MCF 10A (cell line): Measurements from ENCODE around the gene NPIPB6. TPM values are rescaled to one million over a fixed set of nuclear protein-coding genes. Genes with fewer than 3 reads are reported as not detected.
"Not testable (repeated sequence)": the region's sequence is repeated elsewhere in the genome, so short reads cannot be mapped to it uniquely, and the experiment has no call there.

Experiments
- Bru-seq: library from RNA; stranded (reverse); fragments of 400-500 nt; gene quantifications from one replicate; lab custom pipeline; 2021; lab: Mats Ljungman, UMichigan
- BruChase-seq, 2 experiments: library from RNA; stranded (reverse); fragments of 400-500 nt; gene quantifications; one replicate each; lab custom pipeline; 2021; lab: Mats Ljungman, UMichigan
- BruUV-seq: library from RNA; stranded (reverse); fragments of 400-500 nt; replicated peaks from 2 replicates; lab custom pipeline; 2021; lab: Mats Ljungman, UMichigan
- CTCF ChIA-PET: fragments of 300-600 bp; sonication (Branson Sonifier 250); formaldehyde crosslinking; extraction: SDS; loops from one replicate; lab custom pipeline; 2021; ENCODE audit warnings: antibody characterized with exemption, inconsistent platforms; lab: Yijun Ruan, JAX
- POLR2A ChIA-PET: fragments of 300-600, 350-650 bp; sonication (Branson Sonifier 250); formaldehyde crosslinking; extraction: SDS; loops from one replicate; lab custom pipeline; 2020; ENCODE audit warnings: antibody characterized with exemption, inconsistent platforms; lab: Yijun Ruan, JAX
- DNase-seq: peaks from one replicate; pipeline ENCODE4 v3.0.0-alpha.2; 2018; ENCODE audit not compliant: unreplicated experiment
- H3K27ac Mint-ChIP-seq: one replicate; pipeline ENCODE4 v1.8.0; 2022; ENCODE audit warnings: mild to moderate bottlenecking, low read depth, mixed read lengths; ENCODE audit not compliant: unreplicated experiment
- H3K27me3 Mint-ChIP-seq: one replicate; pipeline ENCODE4 v1.8.0; 2022; ENCODE audit warnings: mixed read lengths; ENCODE audit not compliant: insufficient read depth, unreplicated experiment
- H3K36me3 Mint-ChIP-seq: one replicate; pipeline ENCODE4 v1.8.0; 2022; ENCODE audit warnings: mild to moderate bottlenecking, moderate library complexity, mixed read lengths; ENCODE audit not compliant: insufficient read depth, unreplicated experiment
- H3K4me1 Mint-ChIP-seq: one replicate; pipeline ENCODE4 v1.8.0; 2022; ENCODE audit warnings: mixed read lengths; ENCODE audit not compliant: insufficient read depth, unreplicated experiment
- H3K4me3 Mint-ChIP-seq: one replicate; pipeline ENCODE4 v1.8.0; 2022; ENCODE audit warnings: mild to moderate bottlenecking, moderate library complexity, mixed read lengths; ENCODE audit not compliant: unreplicated experiment
- H3K9me3 Mint-ChIP-seq: one replicate; pipeline ENCODE4 v1.8.0; 2022; ENCODE audit warnings: mixed read lengths; ENCODE audit not compliant: unreplicated experiment
- intact Hi-C: fragments of 100-400 bp; cut with micrococcal nuclease; formaldehyde crosslinking; loops from 2 replicates; pipeline ENCODE4 v1.14.1; 2022
- long read RNA-seq: library from polyadenylated mRNA; stranded (forward); transcript quantifications from one replicate; pipeline ENCODE4 v2.0.0, GENCODE V29; 2022
- total RNA-seq: library from RNA; stranded (reverse); gene quantifications from 2 replicates; pipeline ENCODE4 v1.2.3, GENCODE V29; 2022

Gene NPIPB6
- total RNA-seq (1.6 and 2.1 TPM in 2 replicates), Bru-seq, nascent RNA (percentile 32 among the genes with signal in this experiment), BruChase-seq, experiment 1, labeled RNA remaining after a 6-hour chase (percentile 64 among the genes with signal in this experiment), BruChase-seq, experiment 2, labeled RNA remaining after a 2-hour chase (percentile 53 among the genes with signal in this experiment)
- long read RNA-seq: 0 reads

- H3K36me3 Mint-ChIP-seq, H3K9me3 Mint-ChIP-seq, POLR2A ChIA-PET, H3K27ac Mint-ChIP-seq, H3K4me1 Mint-ChIP-seq, H3K4me3 Mint-ChIP-seq, DNase-seq, CTCF ChIA-PET, BruUV-seq, intact Hi-C loops, H3K27me3 Mint-ChIP-seq: not testable (repeated sequence)
Observed at GRCh38 chr16:28363408-28363807, at the start of gene NPIPB6. Gene NPIPB6 (minus strand): TSS chr16:28363508. CDS start chr16:28362822, 686 bp downstream.

- POLR2A ChIA-PET, H3K27me3 Mint-ChIP-seq, H3K4me1 Mint-ChIP-seq, H3K27ac Mint-ChIP-seq, H3K36me3 Mint-ChIP-seq, CTCF ChIA-PET, H3K9me3 Mint-ChIP-seq, DNase-seq, intact Hi-C loops: not testable (repeated sequence)
- BruUV-seq: TSS peak; percentile 29
- peak within 1 kb of the TSS; percentile 63 for H3K4me3 Mint-ChIP-seq
Observed at GRCh38 chr16:28403220-28404072, 40.1 kb upstream of the NPIPB6 start, which contains the start of gene EIF3CL. Gene EIF3CL (minus strand): TSS chr16:28403841. CDS start chr16:28403618, 223 bp downstream.

- H3K4me3 Mint-ChIP-seq, H3K36me3 Mint-ChIP-seq, POLR2A ChIA-PET, BruUV-seq, H3K27ac Mint-ChIP-seq, intact Hi-C loops, H3K9me3 Mint-ChIP-seq, CTCF ChIA-PET, DNase-seq, H3K27me3 Mint-ChIP-seq, H3K4me1 Mint-ChIP-seq: not testable (repeated sequence)
Observed at GRCh38 chr16:28392054-28392453, 28.7 kb upstream of the NPIPB6 start.

DNA sequence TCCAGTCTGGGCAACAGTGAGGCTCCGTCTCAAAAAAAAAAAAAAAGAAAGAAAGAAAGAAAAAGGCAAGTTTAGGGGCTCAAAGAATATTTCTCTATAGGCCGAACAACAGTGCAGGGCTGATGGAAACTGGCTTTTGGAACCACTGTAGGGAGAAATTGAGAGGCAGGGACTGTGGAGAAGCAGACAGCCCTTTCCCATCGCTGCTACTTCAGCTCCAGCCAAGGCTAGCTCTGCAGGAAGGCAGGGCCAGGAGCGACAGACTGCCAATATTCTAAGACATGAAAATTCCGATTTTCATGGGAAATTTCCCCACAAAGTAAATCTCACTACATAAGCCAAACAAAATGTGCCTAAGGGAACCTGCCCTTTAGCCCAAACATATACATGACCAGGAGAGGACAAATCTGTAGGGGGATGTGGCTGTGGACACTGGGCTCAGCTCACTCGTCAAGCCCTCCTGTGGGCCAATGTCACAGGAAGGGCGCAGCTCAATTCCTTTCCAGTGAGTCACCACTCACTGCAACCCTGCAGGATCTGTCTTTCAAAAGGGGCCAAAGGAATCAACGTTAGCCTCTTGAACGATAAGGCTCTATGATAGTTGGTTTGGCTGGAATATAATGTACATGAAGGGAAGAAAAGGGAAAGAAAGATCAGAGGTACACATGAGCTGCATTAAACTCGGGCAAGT lies 19.0 kb upstream of the NPIPB6 start:
- H3K9me3 Mint-ChIP-seq, CTCF ChIA-PET, DNase-seq, H3K4me3 Mint-ChIP-seq, H3K27ac Mint-ChIP-seq, H3K36me3 Mint-ChIP-seq, POLR2A ChIA-PET, intact Hi-C loops, H3K4me1 Mint-ChIP-seq, BruUV-seq, H3K27me3 Mint-ChIP-seq: not testable (repeated sequence)

DNA sequence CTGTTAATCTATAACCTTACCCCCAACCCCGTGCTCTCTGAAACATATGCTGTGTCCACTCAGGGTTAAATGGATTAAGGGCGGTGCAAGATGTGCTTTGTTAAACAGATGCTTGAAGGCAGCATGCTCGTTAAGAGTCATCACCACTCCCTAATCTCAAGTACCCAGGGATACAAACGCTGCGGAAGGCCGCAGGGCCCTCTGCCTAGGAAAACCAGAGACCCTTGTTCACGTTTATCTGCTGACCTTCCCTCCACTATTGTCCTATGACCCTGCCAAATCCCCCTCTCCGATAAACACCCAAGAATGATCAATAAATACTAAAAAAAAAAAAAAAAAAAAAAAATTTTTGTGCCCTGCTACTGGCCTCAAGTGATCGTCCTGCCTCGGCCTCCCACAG lies 14.5 kb upstream of the NPIPB6 start:
- intact Hi-C loops, H3K36me3 Mint-ChIP-seq, H3K27me3 Mint-ChIP-seq, CTCF ChIA-PET, POLR2A ChIA-PET, H3K27ac Mint-ChIP-seq, H3K4me3 Mint-ChIP-seq, DNase-seq, H3K9me3 Mint-ChIP-seq, BruUV-seq, H3K4me1 Mint-ChIP-seq: not testable (repeated sequence)

DNA sequence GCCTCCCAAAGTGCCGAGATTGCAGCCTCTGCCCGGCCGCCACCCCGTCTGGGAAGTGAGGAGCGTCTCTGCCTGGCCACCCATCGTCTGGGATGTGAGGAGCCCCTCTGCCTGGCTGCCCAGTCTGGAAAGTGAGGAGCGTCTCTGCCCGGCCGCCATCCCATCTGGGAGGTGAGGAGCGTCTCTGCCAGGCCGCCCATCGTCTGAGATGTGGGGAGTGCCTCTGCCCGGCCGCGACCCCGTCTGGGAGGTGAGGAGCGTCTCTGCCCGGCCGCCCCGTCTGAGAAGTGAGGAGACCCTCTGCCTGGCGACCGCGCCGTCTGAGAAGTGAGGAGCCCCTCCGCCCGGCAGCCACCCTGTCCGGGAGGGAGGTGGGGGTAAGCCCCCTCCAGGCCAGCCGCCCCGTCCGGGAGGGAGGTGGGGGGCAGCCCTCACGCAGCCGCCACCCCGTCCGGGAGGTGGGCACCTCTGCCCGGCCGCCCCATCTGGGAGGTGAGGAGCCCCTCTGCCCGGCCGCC lies 13.9 kb upstream of the NPIPB6 start:
- H3K27ac Mint-ChIP-seq, BruUV-seq, H3K4me3 Mint-ChIP-seq, H3K4me1 Mint-ChIP-seq, DNase-seq, H3K27me3 Mint-ChIP-seq, CTCF ChIA-PET, intact Hi-C loops, H3K9me3 Mint-ChIP-seq, POLR2A ChIA-PET, H3K36me3 Mint-ChIP-seq: not testable (repeated sequence)

DNA sequence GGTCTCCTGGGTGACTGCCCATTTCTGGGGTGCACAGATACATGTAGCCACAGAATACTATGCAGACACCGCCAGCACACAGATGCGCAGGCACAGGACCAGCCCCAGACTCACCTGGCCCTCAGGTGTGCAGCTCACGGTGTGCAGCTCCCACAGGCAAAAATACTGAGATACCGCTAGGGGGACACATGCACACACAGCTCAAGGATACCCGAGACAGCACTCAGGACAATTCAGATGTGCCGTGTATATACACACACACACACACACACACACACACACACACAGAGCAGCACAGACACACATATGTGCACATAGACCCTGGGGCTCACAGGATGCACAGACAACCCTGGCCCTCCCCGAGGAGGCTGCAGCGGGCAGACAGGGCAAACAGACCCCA lies 11.8 kb upstream of the NPIPB6 start:
- H3K36me3 Mint-ChIP-seq, H3K27me3 Mint-ChIP-seq, BruUV-seq, DNase-seq, intact Hi-C loops, POLR2A ChIA-PET, CTCF ChIA-PET, H3K4me3 Mint-ChIP-seq, H3K27ac Mint-ChIP-seq, H3K4me1 Mint-ChIP-seq, H3K9me3 Mint-ChIP-seq: not testable (repeated sequence)

GRCh38 chr16:28374281-28374680 lies 11.0 kb upstream of the NPIPB6 start:
- BruUV-seq, H3K27ac Mint-ChIP-seq, DNase-seq, intact Hi-C loops, H3K9me3 Mint-ChIP-seq, H3K4me3 Mint-ChIP-seq, POLR2A ChIA-PET, H3K4me1 Mint-ChIP-seq, H3K27me3 Mint-ChIP-seq, H3K36me3 Mint-ChIP-seq, CTCF ChIA-PET: not testable (repeated sequence)
